AG09309 (cell line): Measurements from ENCODE around the gene THSD4.

Experiments
- DNase-seq: peaks from one replicate; pipeline ENCODE4 v3.0.0-alpha.2; 2010; ENCODE audit warnings: low read depth
- H3K4me3 ChIP-seq: 2 replicates; pipeline ENCODE4 v1.5.1; 2011; ENCODE audit warnings: mild to moderate bottlenecking, low read depth, low read length, moderate library complexity; ENCODE audit not compliant: control insufficient read depth
- CTCF ChIP-seq: IDR thresholded peaks from 2 replicates; pipeline ENCODE4 v1.5.1; 2011; ENCODE audit warnings: mild to moderate bottlenecking, low read depth, low read length, inconsistent platforms; ENCODE audit not compliant: insufficient read depth, control insufficient read depth; ENCODE audit errors: missing control alignments

The THSD4 gene

GRCh38 chr15:71346464-71346863 is 231.2 kb downstream of the THSD4 start:
- no peak overlapping the region for H3K4me3 ChIP-seq
- DNase-seq = no peak
- no peak for TF ChIP-seq CTCF

GRCh38 chr15:71348597-71348996 is 233.3 kb downstream of the THSD4 start:
- H3K4me3 ChIP-seq = no peak overlapping the region
- no peak for DNase-seq
- no peak for TF ChIP-seq CTCF

GRCh38 chr15:71349336-71349735 is 234.1 kb downstream of the THSD4 start:
- H3K4me3 ChIP-seq = no peak overlapping the region
- no peak for DNase-seq
- TF ChIP-seq CTCF = no peak

- no peak for TF ChIP-seq CTCF
- H3K4me3 ChIP-seq = no peak overlapping the region
- no peak for DNase-seq
These were observed 234.7 kb downstream of the THSD4 start for GRCh38 chr15:71349736-71350526.

GRCh38 chr15:71350622-71351378 is 235.5 kb downstream of the THSD4 start:
- no peak for DNase-seq
- TF ChIP-seq CTCF = no peak
- H3K4me3 ChIP-seq = no peak overlapping the region

- no peak for DNase-seq
- no peak for TF ChIP-seq CTCF
- no peak overlapping the region for H3K4me3 ChIP-seq
These were observed 236.9 kb downstream of the THSD4 start for GRCh38 chr15:71352125-71352524.
